Hepatic stellate cell (primary cell): ENCODE results near the gene ISY1.
"Not testable (repeated sequence)": the region's sequence is repeated elsewhere in the genome, so short reads cannot be mapped to it uniquely, and the experiment has no call there.

Experiments used
- DNase-seq: peaks from one replicate; pipeline ENCODE4 v3.0.0; 2011; ENCODE audit warnings: low spot score

The ISY1 gene

DNA sequence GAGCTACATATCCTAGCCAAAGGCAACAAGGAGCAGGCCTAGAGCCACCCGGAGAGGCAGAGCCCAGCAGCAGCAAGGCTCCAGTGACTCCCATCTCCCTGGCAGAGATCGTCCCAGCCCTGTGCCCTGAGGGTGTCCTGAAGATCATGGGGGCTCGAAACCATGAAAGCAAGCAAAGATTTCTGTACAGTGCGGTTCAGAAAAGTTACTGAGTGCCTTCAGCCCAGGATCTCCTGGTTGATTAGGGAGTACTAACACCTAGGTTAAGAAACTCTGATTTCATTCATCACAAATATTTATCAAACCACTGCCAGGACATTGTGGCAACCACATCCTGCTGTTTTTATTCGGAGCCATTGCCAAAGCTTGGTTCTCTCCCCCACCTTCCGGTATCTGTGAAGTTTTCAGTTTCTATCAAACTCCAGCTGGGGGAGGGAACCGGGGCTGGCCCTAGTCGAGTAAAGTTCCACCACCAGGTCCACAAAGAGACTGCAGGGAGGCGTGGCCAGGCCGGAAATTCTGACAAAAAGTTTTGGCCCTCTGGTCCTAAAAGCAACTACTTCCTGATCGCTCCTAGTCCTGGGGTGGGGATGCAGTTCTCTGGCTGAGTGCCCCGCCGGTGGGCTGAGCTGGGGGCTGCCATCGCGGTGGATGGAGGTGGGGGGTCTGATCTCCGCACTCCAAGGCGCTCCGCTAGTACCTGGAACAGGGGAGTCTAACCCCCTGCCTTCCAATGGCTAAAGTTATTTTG, 40.4 kb downstream of the ISY1 start:
- DNase-seq = peak; percentile 98

DNA sequence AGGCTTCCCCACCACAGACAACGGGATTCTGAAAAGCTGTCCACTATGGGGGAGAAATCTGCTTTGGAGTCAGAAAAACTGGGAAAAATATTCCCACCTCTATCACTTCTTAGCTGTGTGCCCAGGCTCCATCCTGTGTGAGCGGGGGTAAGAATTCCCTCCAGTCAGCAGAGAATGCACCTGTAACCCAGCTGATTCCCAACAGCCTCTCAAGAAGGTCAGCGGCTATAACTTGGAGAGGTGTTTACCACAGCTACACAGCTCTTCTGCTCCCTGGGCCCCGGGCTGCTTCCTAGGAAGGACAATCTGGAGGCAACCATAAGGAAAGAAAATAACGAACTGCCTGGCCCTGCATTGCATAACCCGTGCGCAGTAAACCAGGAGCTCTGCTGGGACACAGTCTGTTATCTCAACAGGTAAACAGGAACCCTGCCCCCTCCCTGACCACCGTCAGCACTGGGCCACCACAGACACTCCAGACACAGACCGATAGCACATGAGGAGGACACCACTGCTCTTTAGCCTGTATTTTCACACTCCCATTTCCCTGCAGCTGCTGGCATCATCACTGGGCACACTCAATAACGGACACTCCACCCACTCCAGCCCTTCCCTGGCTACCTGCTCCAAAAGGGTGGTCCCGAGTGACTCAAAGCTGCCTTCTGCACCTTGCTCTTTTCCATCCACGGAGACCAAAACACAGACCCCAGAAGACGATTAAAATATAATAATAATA, 41.3 kb downstream of the ISY1 start:
- DNase-seq = no peak

DNA sequence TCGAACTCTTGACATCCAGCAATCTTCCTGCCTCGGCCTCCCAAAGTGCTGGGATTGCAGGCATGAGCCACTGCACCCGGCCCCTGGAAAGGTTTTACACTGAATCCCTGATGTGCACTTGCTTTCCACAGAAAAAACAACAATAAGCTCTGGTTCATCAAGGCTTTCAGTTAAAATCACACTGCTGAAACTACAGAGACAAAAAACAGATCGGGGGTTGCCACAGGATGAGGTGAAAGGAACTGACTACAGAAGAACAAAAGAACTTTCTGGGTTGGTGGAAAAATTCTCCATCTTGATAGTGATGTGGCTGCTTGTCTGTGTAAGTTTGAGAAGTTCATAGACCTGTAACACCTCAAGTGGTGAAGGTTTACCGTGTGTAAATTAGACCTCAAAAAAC, 42.1 kb downstream of the ISY1 start:
- DNase-seq = no peak

DNA sequence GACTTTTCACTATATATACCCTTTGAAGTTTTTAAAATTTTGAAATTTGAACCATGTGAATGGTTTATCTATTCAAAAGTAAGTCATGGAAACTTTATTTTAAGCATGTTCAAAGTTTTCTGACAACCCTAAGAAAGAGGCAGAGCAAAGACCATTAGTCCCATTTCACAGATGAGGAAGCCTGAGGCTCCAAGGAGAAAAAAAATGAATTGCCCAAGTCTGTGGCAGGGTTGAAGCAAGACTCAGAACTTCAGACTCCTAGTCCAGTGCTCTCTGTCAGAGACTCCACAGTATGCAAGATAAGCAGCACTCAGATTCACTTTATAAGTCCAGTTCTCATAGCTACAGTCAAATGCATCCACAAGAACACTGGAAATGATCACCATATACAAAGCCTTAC, 43.7 kb downstream of the ISY1 start:
- no peak for DNase-seq

DNA sequence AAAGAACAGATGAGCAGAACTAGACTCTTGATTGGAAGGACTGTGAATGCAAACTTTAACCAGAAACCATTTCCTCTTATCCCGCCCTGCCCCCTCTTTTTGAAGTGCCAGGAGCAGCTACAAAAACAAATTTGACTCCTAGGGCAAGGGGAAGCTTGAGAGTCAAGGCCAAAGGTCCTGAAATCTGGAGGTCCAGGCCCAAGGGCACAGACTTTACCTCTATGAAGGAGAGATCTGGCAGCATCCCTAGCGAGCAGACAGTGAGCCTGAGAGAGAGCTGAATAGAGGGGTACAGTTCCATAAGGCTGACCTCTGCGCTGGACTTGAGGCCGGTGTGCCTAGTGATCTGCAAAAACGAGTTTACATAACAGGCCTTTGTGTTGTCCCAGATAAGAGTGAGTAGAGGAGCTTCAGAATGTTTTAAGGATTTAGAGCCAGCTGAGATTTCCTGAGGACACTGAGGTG, 44.3 kb downstream of the ISY1 start:
- no peak for DNase-seq

DNA sequence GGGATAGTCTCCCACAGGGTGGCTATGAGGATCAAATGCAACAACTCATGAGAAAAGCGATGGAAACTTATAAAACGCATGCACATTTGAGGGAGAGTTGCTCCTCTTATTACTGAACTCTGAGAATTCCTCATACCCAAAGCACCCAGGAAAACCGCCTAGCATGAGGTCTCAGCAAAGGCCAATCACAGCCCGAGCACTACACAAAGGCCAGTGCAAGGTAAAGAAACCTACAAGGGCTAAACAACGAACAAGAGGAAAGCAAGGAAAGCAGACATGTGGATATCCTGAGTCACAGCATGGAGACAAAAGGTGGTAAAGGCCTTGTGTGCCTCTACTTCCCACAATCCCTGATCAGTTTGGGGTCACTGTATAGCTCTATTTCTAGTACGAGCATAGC, 46.4 kb downstream of the ISY1 start:
- no peak for DNase-seq

DNA sequence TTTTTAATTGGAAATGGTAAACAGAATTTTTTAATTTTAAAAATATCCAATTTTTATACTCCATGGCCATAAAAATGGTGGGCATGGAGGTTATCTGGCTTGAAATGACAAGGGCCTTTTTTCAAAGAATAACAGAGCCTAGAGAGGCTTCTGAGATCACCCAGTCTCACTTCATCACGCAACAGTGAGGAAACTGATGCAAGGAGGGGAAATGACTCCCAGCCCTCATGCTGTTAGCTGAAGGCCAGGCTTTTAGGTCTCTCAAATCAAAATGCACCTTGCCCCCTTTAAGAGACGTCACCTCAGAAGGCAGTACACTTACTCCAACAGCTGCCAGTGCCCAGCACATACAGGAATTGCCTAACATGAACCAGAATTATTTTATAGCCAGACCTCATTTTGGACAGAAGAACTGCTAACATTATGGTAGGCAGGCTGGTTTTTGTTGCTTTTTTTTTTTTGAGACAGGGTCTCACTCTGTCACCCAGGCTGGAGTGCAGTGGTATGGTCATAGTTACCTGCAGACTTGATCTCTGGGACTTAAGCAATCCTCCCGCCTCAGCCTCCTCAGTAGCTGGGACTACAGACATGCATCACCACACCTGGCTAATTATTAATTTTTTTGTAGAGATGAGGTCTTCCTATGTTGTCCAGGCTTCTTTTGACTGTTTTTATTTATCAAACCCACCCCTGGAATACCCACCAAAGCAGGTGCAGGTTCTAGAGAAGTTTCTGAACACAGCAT, 48.4 kb downstream of the ISY1 start:
- DNase-seq = no peak

DNA sequence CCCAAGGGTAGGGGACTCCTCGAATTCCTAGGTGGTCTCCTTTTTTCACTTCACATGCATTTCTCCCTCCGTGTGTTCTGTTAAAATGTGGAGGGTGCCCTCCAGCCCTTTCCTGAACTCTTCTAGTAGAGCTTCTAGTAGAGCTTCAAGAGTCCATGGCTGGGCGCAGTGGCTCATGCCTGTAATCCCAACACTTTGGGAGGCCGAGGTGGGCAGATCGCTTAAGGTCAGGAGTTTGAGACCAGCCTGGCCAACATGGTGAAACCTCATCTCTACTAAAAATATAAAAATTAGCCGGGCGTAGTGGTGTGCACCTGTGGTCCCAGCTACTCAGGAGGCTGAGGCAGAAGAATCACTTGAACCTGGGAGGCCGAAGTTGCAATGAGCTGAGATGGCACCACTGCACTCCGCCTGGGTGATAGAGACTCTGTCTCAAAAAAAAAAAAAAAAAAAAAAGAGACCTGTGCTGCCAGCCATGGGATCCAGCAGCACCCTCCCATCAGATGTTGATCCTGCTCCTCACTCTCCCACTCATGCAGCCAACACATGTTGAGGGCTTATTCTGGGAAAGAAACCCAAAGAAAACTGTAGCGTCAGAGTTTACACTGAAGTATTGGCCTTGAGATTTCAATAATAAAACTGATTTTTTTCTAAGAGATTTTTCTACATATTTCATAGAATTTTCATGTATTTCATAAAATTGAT, 49.6 kb downstream of the ISY1 start:
- not testable (repeated sequence) for DNase-seq

DNA sequence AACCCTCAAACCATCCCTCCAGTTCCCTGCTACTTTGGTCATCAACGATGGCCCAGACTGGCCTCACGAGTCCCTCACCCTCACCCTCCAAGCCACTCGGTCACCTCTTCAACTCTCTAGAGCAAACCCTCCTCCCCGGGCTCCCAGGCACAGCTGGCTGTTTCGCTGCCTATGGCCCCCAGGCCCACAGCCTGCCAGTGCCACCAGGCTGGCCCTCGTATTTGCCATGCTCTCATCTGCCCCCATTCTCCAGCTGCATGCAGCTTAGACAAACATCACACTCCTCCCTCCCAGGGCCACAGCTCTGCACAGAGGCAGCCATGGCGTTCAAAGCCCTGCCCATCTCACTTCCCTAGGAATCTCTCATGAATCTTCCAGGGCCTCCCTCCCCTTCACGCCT, 53.1 kb downstream of the ISY1 start:
- DNase-seq = no peak

DNA sequence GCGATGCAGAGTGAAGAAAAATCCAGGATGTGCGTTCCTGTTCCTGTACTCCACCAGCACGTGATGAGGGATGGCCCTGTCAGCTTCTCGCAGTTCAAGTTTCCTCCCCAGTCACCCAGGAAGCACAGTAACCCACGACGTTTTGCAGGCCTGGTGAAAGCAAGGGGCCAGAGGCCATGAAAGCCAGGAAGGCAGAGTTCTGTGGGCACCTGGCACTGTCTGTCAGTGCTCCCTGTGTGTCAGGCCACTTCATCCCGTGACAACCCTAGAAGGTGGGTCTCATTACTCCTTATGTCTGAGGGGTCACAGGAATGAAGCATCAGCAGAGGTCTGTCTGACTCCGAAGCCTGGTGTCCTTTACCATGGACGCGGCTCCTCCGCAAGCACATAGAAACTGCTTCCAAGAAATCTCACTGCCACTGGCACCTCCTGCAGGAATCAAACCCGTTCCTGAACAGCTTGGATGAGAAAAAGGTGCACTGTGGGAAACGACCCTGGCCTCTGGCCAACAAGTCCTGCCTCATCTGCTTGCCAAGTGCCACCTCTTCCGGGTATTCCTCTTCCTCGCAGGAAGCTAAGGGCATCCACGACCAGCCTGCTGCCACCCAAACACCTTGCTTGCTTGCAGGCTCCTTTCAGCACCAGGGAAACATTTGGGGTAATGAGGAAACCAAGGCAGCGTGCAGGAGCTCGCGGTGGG, 53.8 kb downstream of the ISY1 start:
- no peak for DNase-seq

DNA sequence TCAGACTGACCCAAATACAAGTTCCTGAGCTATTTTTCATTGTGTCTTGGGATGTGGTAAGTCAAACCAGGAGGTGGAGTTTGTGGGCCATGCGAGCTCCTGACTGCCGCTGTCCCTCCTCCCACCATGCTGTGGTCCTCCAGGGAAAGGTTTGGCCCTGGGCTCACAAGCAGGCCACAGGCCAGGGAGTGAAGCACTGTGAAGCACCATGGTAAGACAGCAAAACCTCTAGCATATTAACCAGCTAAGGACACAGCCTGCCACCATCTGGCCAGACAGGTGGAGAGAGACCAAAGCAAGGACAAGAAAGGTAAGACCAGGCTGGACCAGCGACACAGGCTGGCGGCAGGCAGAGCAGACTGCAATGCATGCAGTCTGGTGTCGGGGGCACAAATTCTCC, 54.5 kb downstream of the ISY1 start:
- no peak for DNase-seq

DNA sequence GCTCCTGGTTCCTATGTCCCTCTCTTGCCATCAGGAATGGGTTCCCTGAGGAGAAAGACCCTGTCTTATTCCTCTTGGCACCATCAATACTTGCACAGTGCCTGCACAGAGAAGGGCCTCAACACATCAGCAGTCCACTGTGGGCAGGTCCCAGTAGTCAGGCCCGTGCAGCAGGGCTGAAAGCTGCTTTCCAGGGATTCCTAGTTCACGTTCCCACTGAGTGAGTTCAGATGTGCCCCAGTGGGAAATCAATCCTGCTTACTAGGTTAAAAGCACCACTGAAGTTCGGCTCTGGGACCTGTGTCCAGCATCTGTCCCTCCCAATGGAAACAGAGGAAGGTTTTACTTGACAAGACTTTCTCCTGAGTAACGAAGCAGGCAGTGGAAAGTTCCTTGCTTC, 55.0 kb downstream of the ISY1 start:
- DNase-seq = no peak

DNA sequence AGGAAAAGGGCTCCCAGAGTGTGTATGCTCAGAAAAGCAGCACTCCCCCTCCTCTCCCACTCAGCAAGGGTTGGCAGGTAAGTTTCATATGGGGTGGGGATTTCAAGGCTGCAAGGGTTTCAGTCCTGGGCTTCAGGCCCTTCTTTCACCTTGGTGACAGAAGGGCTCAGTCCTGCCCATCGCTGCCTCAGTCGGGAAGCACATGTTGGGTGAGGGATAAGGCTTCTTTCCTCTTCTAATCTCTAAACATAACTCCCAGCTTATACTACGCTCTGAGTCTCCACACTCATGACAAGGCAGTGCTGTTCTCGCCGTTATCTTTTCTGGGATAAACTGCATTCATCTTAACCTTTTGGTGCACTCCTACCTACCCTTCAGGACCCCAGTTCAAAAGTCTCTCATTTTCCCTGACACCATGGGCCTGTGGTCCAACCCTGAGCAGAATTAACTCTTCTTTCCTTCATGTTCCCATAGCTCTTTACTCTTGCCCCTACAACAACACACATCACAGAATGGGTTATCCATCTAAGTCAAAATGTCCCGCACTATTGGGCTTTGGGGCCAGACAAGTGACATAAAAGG, 56.3 kb downstream of the ISY1 start:
- DNase-seq = no peak

DNA sequence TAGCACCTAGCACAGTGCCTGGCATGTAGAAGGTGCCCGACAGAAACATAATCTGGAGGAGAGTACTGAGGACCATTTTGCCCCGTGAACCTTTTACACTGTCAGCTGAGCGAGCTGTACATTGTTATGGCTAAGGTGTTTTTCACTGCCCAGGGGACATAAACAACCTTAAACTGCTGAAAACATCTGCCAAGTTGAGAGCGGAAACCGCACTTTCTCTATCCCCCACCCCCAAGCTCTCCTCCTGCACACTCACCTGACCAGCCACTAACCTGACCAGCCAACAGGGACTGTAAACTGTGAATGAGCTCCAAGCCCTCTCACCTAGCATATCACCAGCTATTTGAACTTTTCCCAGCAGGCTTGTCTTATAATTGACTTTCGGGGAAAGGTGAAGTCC, 56.8 kb downstream of the ISY1 start:
- no peak for DNase-seq

DNA sequence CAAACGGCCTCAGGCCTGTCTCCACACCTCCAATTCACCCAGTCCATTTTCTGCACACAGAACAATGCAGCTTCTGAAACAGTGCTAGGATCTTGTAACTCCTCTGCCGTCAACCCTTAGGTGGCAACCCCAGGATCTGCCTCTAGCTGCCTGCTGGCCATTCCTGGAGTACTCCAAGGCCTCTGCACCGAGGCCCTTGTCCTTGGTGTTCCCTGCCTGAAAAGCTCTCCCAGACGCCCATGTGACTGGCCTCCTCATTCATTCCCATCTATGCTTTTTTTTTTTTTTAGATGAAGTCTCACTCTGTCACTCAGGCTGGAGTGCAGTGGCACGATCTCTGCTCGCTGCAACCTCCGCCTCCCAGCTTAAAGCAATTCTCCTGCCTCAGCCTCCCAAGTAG, 57.6 kb downstream of the ISY1 start:
- no peak for DNase-seq

DNA sequence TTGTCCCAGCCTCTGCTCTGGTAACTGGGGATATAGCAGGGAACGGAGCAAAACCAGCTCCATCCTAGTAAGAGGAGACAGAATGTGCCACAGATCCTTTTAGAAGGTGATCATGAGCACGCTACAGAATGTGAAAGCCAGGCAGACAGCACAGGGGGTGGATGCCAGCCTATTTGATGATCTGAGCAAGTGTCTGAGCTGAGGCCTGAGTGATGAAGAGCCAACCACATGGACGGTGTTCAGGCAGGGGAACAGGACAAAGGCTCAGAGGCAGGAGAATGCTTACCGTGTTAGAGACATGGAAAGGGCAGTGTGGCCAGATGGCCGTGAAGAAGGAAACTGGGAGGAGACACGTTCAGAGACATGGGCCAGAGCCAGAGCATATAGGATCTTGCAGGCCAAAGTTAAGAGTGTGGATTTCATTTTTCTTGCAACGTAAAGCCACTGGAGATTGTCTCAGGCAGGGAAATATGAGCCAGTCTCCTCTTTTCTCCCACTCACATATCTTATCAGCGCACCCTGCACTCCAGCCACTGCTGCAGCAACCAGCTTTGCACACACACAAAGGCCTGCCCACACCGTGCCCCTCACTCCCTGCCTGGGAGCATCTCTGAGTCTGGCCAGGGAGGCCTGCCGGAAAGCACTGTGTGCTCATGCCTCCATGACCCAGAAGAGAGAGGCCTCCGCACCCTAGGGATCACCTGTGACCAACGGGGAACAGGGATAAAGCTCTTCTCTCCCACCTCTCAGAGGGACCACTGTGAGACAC, 59.3 kb downstream of the ISY1 start:
- DNase-seq = no peak

DNA sequence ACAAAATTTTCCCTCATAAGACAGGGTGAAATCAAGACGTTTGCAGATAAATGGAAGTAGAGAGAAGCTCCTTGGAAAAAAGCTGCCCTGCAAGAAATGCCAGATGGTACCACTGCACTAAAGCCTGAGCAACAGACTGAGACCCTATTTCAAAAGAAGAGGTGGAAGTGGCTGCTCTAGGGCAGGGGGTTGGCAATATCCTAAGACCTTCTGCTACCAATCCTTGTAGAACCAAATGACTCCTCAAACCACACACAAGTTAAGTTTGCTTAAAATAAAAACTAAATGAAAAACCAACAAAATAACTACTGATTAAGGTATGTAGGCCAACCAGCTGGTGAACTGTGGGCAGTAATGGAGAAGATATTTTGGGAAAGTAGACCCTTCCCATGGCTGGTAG, 60.6 kb downstream of the ISY1 start:
- DNase-seq = no peak

DNA sequence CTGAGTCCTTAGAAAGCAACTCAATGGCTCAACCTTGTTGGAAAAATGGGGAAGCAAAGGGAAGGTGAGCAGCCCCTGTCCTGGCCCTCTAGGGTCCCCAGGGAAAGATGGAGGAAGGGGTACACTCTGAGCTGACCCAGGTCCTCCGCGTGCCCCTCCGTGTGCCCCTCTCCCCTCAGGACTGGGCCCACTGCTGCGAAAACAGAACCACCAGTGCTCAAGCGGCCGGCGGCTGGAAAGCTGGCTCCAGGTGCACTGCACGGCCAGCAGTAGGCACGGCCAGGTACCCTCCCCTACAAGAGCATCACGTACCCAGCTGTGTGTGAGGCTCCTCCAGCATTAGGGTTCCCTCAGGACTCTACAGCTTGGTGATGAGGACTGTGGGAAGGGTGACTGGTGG, 65.6 kb downstream of the ISY1 start:
- DNase-seq = no peak

DNA sequence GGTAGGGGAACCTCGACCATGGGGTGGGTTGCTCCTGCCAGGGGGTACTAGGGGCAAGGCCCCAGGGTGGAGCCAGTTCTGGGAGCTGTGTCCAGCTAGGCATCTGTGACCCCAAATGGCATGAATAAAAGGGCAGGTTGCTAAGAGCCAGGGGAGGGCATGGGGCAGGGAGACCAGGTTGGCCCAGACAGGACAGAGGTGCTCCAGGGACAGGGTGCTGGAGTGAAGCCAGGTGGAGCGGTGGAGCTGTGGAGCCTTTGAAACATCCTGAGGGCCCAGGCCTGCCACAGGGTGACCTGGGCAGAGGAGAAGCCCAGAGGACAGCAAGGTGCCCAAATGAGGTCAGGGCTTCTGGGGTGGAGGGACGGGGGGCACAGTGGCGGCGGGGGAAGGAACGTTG, 72.6 kb downstream of the ISY1 start:
- not testable (repeated sequence) for DNase-seq

DNA sequence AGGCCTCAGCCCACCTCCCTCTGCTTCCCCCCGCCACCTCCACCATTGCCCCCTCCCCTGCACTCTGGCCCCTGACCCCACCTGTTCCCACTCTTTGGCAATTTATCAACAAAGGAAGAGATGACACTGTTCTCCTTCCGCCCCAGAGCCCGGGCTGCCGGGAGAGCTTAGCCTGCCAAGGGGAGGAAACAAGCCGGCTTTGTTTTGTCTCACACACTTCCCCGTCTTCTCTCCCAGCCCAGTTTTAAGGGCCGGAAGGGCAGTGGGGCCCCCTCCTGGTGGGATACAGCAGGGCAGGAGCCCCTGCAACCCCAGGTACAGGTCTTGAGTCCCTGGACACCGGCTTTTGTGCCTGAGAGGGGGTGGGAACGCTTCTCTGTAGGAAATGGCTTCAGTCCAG, 73.0 kb downstream of the ISY1 start:
- not testable (repeated sequence) for DNase-seq
